Skeletal muscle satellite cell (primary cell): ENCODE results near the gene DNAJA3. TPM values are rescaled to one million over a fixed set of nuclear protein-coding genes. Genes with fewer than 3 reads are reported as not detected.
A peak's percentile ranks its signal among the peaks of the same experiment; 100 is the strongest.

Experiments
- H3K27me3 ChIP-seq: 2 replicates; pipeline ENCODE4 v1.7.0; 2013; ENCODE audit warnings: low read length; ENCODE audit not compliant: control insufficient read depth, insufficient read depth
- H3K36me3 ChIP-seq: 2 replicates; pipeline ENCODE4 v1.7.0; 2013; ENCODE audit warnings: mild to moderate bottlenecking, control low read depth, low read length; ENCODE audit not compliant: insufficient read depth
- H3K4me1 ChIP-seq: 2 replicates; pipeline ENCODE4 v1.7.0; 2013; ENCODE audit warnings: low read length; ENCODE audit not compliant: control insufficient read depth, insufficient read depth
- H3K4me2 ChIP-seq: 2 replicates; pipeline ENCODE4 v1.7.0; 2013; ENCODE audit warnings: mild to moderate bottlenecking, low read length
- H3K4me3 ChIP-seq: 2 replicates; pipeline ENCODE4 v1.7.0; 2013; ENCODE audit warnings: low read length
- H3K9ac ChIP-seq: 2 replicates; pipeline ENCODE4 v1.7.0; 2013; ENCODE audit warnings: mild to moderate bottlenecking, low read depth, low read length, moderate library complexity
- H3K9me3 ChIP-seq: replicated peaks from 2 replicates; pipeline ENCODE4 v1.7.0; 2013; ENCODE audit warnings: mild to moderate bottlenecking, control low read depth, low read length
- small RNA-seq: library from RNA; depleted of rRNA; stranded (forward); fragments of <200 nt; gene quantifications from one replicate; pipeline ENCODE3, GENCODE V24; 2012

Gene DNAJA3

GRCh38 chr16:4496305-4496704, 70.6 kb downstream of the DNAJA3 start:
- Histone ChIP-seq H3K4me2 (no peak overlapping the region), H3K4me1 (peaks cover 50% of the 10 kb centered on the region), H3K9me3 (no peaks in the 10 kb centered on the region), H3K27me3 (no peaks in the 10 kb centered on the region), H3K9ac (no peak overlapping the region), H3K36me3 (peaks cover 10% of the 10 kb centered on the region), H3K4me3 (no peak overlapping the region)

GRCh38 chr16:4498546-4499195, 73.0 kb downstream of the DNAJA3 start:
- Histone ChIP-seq H3K4me1 (peaks cover 54% of the 10 kb centered on the region), H3K9me3 (no peaks in the 10 kb centered on the region), H3K9ac (no peak overlapping the region), H3K4me3 (no peak overlapping the region), H3K36me3 (peaks cover 10% of the 10 kb centered on the region), H3K4me2 (no peak overlapping the region), H3K27me3 (no peaks in the 10 kb centered on the region)

- Histone ChIP-seq H3K4me2 (no peak overlapping the region), H3K9me3 (no peaks in the 10 kb centered on the region), H3K9ac (no peak overlapping the region), H3K27me3 (no peaks in the 10 kb centered on the region), H3K4me1 (peaks cover 53% of the 10 kb centered on the region), H3K4me3 (no peak overlapping the region), H3K36me3 (peaks cover 10% of the 10 kb centered on the region)
Observed at GRCh38 chr16:4499196-4499555, 73.5 kb downstream of the DNAJA3 start.

- H3K9ac ChIP-seq = no peak overlapping the region
- H3K4me3 ChIP-seq = peak overlapping the region; percentile 21
- no peaks in the 10 kb centered on the region for H3K9me3 ChIP-seq
- peaks cover 42% of the 10 kb centered on the region for H3K4me1 ChIP-seq
- no peaks in the 10 kb centered on the region for H3K27me3 ChIP-seq
- H3K36me3 ChIP-seq = peaks cover 10% of the 10 kb centered on the region
- peak overlapping the region; percentile 64 for H3K4me2 ChIP-seq
Observed at GRCh38 chr16:4500272-4500671, 74.6 kb downstream of the DNAJA3 start.

- Histone ChIP-seq H3K27me3 (no peaks in the 10 kb centered on the region), H3K9me3 (no peaks in the 10 kb centered on the region), H3K4me3 (peak overlapping the region; percentile 21), H3K9ac (peak overlapping the region; percentile 26), H3K4me1 (peaks cover 34% of the 10 kb centered on the region), H3K4me2 (peak overlapping the region; percentile 64), H3K36me3 (peaks cover 10% of the 10 kb centered on the region)
Observed at GRCh38 chr16:4501071-4501478, 75.4 kb downstream of the DNAJA3 start.

GRCh38 chr16:4505356-4506147, 79.9 kb downstream of the DNAJA3 start:
- H3K4me2 ChIP-seq = no peak overlapping the region
- no peak overlapping the region for H3K9ac ChIP-seq
- no peaks in the 10 kb centered on the region for H3K27me3 ChIP-seq
- no peak overlapping the region for H3K4me3 ChIP-seq
- peaks cover 12% of the 10 kb centered on the region for H3K4me1 ChIP-seq
- peaks cover 32% of the 10 kb centered on the region for H3K36me3 ChIP-seq
- no peaks in the 10 kb centered on the region for H3K9me3 ChIP-seq

Small RNA genes within 50 kb of the gene (small RNA-seq; reads per million reads assigned to genes)
- not detected for gene AC012676.2
